Neural cell (in vitro differentiated cells): ENCODE results near the gene LCNL1. TPM values are rescaled to one million over a fixed set of nuclear protein-coding genes. Genes with fewer than 3 reads are reported as not detected.
"Not testable (repeated sequence)": the region's sequence is repeated elsewhere in the genome, so short reads cannot be mapped to it uniquely, and the experiment has no call there.

Source experiments
- H2AFZ ChIP-seq: fragments of 200-600, 300-800 bp; sonication (generic), shearing (Covaris generic); 2 replicates; pipeline ENCODE4 v1.6.0; 2014; ENCODE audit warnings: low read depth, mild to moderate bottlenecking, antibody characterized with exemption, low read length, moderate library complexity
- H3F3A ChIP-seq: fragments of 200-600 bp; shearing (Covaris generic); 2 replicates; pipeline ENCODE4 v1.6.1; 2016; ENCODE audit warnings: mild to moderate bottlenecking, moderate library complexity, mixed read lengths, antibody characterized with exemption, low read length; ENCODE audit not compliant: insufficient read depth, poor library complexity, severe bottlenecking
- H3K27ac ChIP-seq: fragments of 200-600, 300-800 bp; sonication (generic), shearing (Covaris generic); 2 replicates; pipeline ENCODE4 v1.5.1; 2014; ENCODE audit warnings: mild to moderate bottlenecking, low read length, moderate library complexity
- H3K27me3 ChIP-seq: fragments of 300-800, 200-600 bp; sonication (generic), shearing (Covaris generic); 2 replicates; pipeline ENCODE4 v1.6.0; 2014; ENCODE audit warnings: mild to moderate bottlenecking, low read depth, low read length, moderate library complexity; ENCODE audit not compliant: insufficient read depth
- H3K36me3 ChIP-seq: fragments of 300-800, 200-600 bp; sonication (generic), shearing (Covaris generic); 2 replicates; pipeline ENCODE4 v1.5.1; 2014; ENCODE audit warnings: mild to moderate bottlenecking, antibody characterized with exemption, low read length, moderate library complexity; ENCODE audit not compliant: insufficient read depth
- H3K4me2 ChIP-seq: fragments of 300-800, 200-600 bp; sonication (generic), shearing (Covaris generic); 2 replicates; pipeline ENCODE4 v1.6.0; 2014; ENCODE audit warnings: mild to moderate bottlenecking, low read length
- H3K4me3 ChIP-seq: fragments of 300-800, 200-600 bp; sonication (generic), shearing (Covaris generic); 2 replicates; pipeline ENCODE4 v1.5.1; 2014; ENCODE audit warnings: mild to moderate bottlenecking, low read length, moderate library complexity
- H3K79me2 ChIP-seq: fragments of 200-600 bp; shearing (Covaris generic); replicated peaks from 2 replicates; pipeline ENCODE4 v1.6.0; 2014; ENCODE audit warnings: mild to moderate bottlenecking, low read length, moderate library complexity; ENCODE audit not compliant: insufficient read depth
- H3K9ac ChIP-seq: fragments of 300-800, 200-600 bp; sonication (generic), shearing (Covaris generic); 2 replicates; pipeline ENCODE4 v1.6.1; 2016; ENCODE audit warnings: mild to moderate bottlenecking, low read length, mixed read lengths
- H3K9me2 ChIP-seq: fragments of 200-600 bp; shearing (Covaris generic); 2 replicates; pipeline ENCODE4 v1.6.1; 2016; ENCODE audit warnings: mild to moderate bottlenecking, low read length, mixed read lengths; ENCODE audit not compliant: insufficient read depth
- H3K9me3 ChIP-seq: fragments of 200-600, 300-800 bp; sonication (generic), shearing (Covaris generic); 2 replicates; pipeline ENCODE4 v1.6.1; 2016; ENCODE audit warnings: mild to moderate bottlenecking, mixed run types, low read length, moderate library complexity, mixed read lengths
- H4K20me1 ChIP-seq: fragments of 200-600 bp; shearing (Covaris generic); 2 replicates; pipeline ENCODE4 v1.6.1; 2016; ENCODE audit warnings: mild to moderate bottlenecking, mixed run types; ENCODE audit not compliant: insufficient read depth
- EP300 ChIP-seq: fragments of 450-650 bp; conservative IDR thresholded peaks from 2 replicates; pipeline ENCODE4 v1.6.1; 2014; ENCODE audit warnings: antibody characterized with exemption, mild to moderate bottlenecking, moderate library complexity; ENCODE audit not compliant: poor library complexity, severe bottlenecking
- EZH2 ChIP-seq: fragments of 200-600, 300-800 bp; shearing (Covaris generic), sonication (generic); IDR thresholded peaks from 2 replicates; pipeline ENCODE4 v1.6.1; 2014; ENCODE audit warnings: antibody characterized with exemption, low read length, borderline replicate concordance, mild to moderate bottlenecking; ENCODE audit not compliant: insufficient read depth, poor library complexity, severe bottlenecking
- MXI1 ChIP-seq: fragments of 450-650 bp; conservative IDR thresholded peaks from 2 replicates; pipeline ENCODE4 v1.6.1; 2014; ENCODE audit warnings: antibody characterized with exemption, mild to moderate bottlenecking; ENCODE audit not compliant: poor library complexity, severe bottlenecking
- POLR2AphosphoS5 ChIP-seq: IDR thresholded peaks from 2 replicates; pipeline ENCODE4 v1.6.1; 2012
- RAD21 ChIP-seq: fragments of 450-650 bp; conservative IDR thresholded peaks from 2 replicates; pipeline ENCODE4 v1.6.1; 2014; ENCODE audit warnings: antibody characterized with exemption, mild to moderate bottlenecking, moderate library complexity
- REST ChIP-seq: IDR thresholded peaks from 2 replicates; pipeline ENCODE4 v1.6.1; 2012; ENCODE audit warnings: borderline replicate concordance
- SMC3 ChIP-seq: fragments of 450-650 bp; conservative IDR thresholded peaks from 2 replicates; pipeline ENCODE4 v1.6.1; 2014; ENCODE audit warnings: antibody characterized with exemption, mild to moderate bottlenecking, moderate library complexity; ENCODE audit not compliant: poor library complexity
- TAF1 ChIP-seq: IDR thresholded peaks from 2 replicates; pipeline ENCODE4 v1.6.1; 2012; ENCODE audit warnings: low read depth
- polyA plus RNA-seq: library from polyadenylated mRNA; depleted of rRNA; stranded (reverse); fragments of >200 nt; gene quantifications from 2 replicates; pipeline ENCODE4 v1.2.3, GENCODE V29; 2014
- TF ChIP-seq, protein P1 (sequence below): fragments of 450-650 bp; IDR thresholded peaks from 2 replicates; pipeline ENCODE4 v1.5.1; 2014; ENCODE audit warnings: antibody characterized with exemption, mild to moderate bottlenecking, moderate library complexity; ENCODE audit not compliant: poor library complexity, severe bottlenecking

The LCNL1 gene
- polyA plus RNA-seq, 1 donor from 2014 or later: not detected

DNA sequence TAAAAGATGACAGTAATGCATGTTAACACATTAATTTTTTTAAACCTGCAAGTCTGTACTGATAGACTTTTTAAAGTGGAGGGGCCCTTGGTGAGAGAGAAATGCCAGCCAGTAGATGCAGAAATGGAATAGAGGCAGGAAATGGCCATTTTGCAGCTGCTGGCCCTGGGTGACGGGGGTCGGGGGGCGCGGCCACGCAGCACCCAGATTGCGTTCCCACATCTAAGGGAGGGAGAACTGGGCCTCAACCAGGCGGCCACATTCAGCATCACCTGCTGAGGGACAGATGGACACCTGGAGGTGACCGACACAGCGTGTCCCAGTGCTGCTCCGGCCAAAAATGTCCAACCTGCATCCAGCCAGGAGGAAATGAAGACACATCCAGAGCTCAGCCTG, 19.9 kb downstream of the LCNL1 start:
- Histone ChIP-seq H3K9ac (no peak overlapping the region), H3K4me3 (no peak overlapping the region), H3F3A (no peaks in the 10 kb centered on the region), H3K36me3 (no peaks in the 10 kb centered on the region), H4K20me1 (no peaks in the 10 kb centered on the region), H3K9me3 (no peaks in the 10 kb centered on the region), H2AFZ (no peak overlapping the region), H3K27ac (no peak overlapping the region), H3K79me2 (no peaks in the 10 kb centered on the region), H3K9me2 (no peaks in the 10 kb centered on the region), H3K4me2 (no peak overlapping the region), H3K27me3 (no peaks in the 10 kb centered on the region)
- TF ChIP-seq POLR2AphosphoS5: no peak
- no peak for TF ChIP-seq TAF1
- no peak for TF ChIP-seq MXI1
- no peak for TF ChIP-seq EZH2
- TF ChIP-seq, protein P1, sequence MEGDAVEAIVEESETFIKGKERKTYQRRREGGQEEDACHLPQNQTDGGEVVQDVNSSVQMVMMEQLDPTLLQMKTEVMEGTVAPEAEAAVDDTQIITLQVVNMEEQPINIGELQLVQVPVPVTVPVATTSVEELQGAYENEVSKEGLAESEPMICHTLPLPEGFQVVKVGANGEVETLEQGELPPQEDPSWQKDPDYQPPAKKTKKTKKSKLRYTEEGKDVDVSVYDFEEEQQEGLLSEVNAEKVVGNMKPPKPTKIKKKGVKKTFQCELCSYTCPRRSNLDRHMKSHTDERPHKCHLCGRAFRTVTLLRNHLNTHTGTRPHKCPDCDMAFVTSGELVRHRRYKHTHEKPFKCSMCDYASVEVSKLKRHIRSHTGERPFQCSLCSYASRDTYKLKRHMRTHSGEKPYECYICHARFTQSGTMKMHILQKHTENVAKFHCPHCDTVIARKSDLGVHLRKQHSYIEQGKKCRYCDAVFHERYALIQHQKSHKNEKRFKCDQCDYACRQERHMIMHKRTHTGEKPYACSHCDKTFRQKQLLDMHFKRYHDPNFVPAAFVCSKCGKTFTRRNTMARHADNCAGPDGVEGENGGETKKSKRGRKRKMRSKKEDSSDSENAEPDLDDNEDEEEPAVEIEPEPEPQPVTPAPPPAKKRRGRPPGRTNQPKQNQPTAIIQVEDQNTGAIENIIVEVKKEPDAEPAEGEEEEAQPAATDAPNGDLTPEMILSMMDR: no peak
- no peak for TF ChIP-seq RAD21
- TF ChIP-seq EP300: no peak
- TF ChIP-seq REST: no peak
- TF ChIP-seq SMC3: no peak

DNA sequence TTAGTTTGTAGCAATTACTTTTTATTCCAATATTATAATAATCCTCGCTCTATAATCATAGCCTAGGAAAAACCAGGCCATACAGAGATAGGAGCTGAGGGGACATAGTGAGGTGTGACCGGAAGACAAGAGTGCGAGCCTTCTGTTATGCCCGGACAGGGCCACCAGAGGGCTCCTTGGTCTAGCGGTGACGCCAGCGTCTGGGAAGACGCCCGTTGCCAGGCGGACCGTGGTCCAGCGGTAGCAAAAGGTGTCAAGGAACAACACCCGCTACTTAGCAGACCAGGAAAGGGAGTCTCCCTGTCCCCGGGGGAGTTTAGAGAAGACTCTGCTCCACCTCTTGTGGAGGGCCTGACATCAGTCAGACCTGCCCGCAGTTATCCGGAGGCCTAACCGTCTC, 21.5 kb downstream of the LCNL1 start:
- not testable (repeated sequence) for H3K36me3 ChIP-seq, H3F3A ChIP-seq, H3K27me3 ChIP-seq, H3K9me3 ChIP-seq, H3K9ac ChIP-seq, H3K79me2 ChIP-seq, H2AFZ ChIP-seq, H3K4me2 ChIP-seq, H4K20me1 ChIP-seq, H3K4me3 ChIP-seq, H3K27ac ChIP-seq, H3K9me2 ChIP-seq
- TF ChIP-seq, protein P1: peak; percentile 39
